Measurements from ENCODE around the gene A2M.

DNA sequence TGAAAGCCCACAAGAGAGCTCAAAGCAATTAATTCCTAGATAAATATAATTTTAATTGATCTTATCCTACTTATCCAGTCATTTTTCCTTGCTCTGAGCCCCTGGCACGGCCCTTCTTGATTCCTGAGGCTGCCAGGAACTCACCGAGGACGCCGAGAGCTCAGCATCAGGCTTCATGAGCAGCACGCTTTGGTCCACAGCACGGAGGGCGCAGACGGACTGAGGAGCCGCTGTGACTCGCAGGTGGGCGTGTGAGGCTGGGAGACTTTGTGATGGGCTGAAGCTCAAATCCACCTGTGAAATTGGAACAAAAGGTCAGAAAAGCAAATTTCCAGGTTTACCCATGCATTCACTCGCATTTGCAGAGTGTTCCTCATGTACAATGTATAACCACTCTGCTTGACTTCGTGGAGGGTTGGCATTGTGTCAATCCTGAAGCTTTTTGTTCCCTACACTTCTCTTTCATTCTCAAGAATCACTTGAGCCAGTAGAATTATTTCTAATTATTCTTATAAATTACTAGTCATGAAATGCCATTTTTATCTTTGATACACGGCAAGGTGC lies 17.2 kb downstream of the A2M start:
- TF ChIP-seq SP1 (CRISPR knock-in tag; conservative IDR thresholded peaks at IDR 0.05) = no peak
- no peak for TF ChIP-seq TEAD1 (CRISPR knock-in tag; IDR thresholded peaks at IDR 0.05)
- TF ChIP-seq, protein P1, sequence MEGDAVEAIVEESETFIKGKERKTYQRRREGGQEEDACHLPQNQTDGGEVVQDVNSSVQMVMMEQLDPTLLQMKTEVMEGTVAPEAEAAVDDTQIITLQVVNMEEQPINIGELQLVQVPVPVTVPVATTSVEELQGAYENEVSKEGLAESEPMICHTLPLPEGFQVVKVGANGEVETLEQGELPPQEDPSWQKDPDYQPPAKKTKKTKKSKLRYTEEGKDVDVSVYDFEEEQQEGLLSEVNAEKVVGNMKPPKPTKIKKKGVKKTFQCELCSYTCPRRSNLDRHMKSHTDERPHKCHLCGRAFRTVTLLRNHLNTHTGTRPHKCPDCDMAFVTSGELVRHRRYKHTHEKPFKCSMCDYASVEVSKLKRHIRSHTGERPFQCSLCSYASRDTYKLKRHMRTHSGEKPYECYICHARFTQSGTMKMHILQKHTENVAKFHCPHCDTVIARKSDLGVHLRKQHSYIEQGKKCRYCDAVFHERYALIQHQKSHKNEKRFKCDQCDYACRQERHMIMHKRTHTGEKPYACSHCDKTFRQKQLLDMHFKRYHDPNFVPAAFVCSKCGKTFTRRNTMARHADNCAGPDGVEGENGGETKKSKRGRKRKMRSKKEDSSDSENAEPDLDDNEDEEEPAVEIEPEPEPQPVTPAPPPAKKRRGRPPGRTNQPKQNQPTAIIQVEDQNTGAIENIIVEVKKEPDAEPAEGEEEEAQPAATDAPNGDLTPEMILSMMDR (IDR thresholded peaks at IDR 0.05) = no peak
- TF ChIP-seq TEAD4 (CRISPR knock-in tag; IDR thresholded peaks at IDR 0.05) = no peak
- TF ChIP-seq, protein P2, sequence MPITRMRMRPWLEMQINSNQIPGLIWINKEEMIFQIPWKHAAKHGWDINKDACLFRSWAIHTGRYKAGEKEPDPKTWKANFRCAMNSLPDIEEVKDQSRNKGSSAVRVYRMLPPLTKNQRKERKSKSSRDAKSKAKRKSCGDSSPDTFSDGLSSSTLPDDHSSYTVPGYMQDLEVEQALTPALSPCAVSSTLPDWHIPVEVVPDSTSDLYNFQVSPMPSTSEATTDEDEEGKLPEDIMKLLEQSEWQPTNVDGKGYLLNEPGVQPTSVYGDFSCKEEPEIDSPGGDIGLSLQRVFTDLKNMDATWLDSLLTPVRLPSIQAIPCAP (CRISPR knock-in tag; IDR thresholded peaks at IDR 0.05) = no peak
- TF ChIP-seq NR3C1 (CRISPR knock-in tag; conservative IDR thresholded peaks at IDR 0.05; ENCODE audit: low read depth) = no peak
- TF ChIP-seq ZNF121 (CRISPR knock-in tag; IDR thresholded peaks at IDR 0.05) = no peak
- no peak for TF ChIP-seq SMAD3 (CRISPR knock-in tag; IDR thresholded peaks at IDR 0.05; ENCODE audit: borderline replicate concordance)

Measured in WTC11 (cell line).